Hematopoietic multipotent progenitor cell treated with erythropoietin and hydrocortisone succinate and interleukin-3 and kit ligand, for 8 days (in vitro differentiated cells): Measurements from ENCODE around the gene SMIM24.
A peak's percentile ranks its signal among the peaks of the same experiment; 100 is the strongest.
"Not testable (repeated sequence)": the region's sequence is repeated elsewhere in the genome, so short reads cannot be mapped to it uniquely, and the experiment has no call there.

Experiments used
- DNase-seq: peaks from one replicate; pipeline ENCODE4 v3.0.0-alpha.2; 2015

Gene SMIM24

GRCh38 chr19:3480383-3481091 is at the start of gene SMIM24:
Gene SMIM24 (minus strand): TSS chr19:3480525. CDS start chr19:3480463, 62 bp downstream.
- DNase-seq: peak; percentile 23

GRCh38 chr19:3529299-3529698 is 49.0 kb upstream of the SMIM24 start:
- not testable (repeated sequence) for DNase-seq

DNA sequence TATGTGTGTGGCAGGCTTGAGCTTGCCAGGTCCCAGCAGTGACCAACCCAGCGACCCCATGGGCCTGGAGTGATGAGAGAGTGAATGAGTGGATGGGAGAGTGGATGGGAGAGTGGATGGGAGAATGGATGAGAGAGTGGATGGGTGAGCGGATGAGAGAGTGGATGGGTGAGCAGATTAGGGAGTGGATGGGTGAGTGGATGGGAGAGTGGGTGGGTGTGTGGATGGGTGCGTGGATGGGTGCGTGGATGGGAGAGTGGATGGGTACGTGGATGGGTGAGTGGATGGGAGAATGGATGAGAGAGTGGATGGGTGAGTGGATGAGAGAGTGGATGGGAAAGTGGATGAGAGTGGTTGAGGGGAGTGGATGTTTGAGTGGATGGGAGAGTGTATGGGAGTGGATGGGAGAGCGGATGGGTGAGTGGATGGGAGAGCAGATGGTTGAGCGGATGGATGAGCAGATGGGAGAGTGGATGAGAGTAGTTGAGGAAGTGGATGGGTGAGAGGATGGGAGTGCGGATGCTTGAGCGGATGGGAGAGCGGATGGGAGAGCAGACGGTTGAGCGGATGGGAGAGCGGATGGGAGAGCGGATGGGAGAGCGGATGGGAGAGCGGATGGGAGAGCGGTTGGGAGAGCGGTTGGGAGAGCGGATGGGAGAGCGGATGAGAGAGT is 48.4 kb upstream of the SMIM24 start:
- DNase-seq: no peak

DNA sequence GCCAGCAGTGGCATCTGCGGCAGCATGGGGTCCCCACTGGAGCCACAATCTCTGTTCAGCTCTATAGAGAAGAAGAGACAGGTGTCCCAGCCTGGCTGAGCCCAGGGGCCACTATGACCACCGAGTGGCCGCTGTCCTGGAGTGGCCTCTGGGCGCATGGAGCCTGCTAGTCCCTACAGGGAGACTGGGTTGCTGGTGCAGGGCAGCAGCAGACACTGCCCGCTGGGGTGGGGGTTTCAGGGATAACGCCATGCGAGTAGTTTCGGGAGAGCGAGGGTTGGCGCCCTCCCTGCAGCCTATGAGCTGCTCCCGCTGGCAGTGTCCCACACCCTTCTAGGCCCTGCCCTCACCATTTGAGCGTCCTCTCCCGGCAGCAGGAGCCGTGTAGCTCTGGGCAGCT is 47.8 kb upstream of the SMIM24 start:
- no peak for DNase-seq

DNA sequence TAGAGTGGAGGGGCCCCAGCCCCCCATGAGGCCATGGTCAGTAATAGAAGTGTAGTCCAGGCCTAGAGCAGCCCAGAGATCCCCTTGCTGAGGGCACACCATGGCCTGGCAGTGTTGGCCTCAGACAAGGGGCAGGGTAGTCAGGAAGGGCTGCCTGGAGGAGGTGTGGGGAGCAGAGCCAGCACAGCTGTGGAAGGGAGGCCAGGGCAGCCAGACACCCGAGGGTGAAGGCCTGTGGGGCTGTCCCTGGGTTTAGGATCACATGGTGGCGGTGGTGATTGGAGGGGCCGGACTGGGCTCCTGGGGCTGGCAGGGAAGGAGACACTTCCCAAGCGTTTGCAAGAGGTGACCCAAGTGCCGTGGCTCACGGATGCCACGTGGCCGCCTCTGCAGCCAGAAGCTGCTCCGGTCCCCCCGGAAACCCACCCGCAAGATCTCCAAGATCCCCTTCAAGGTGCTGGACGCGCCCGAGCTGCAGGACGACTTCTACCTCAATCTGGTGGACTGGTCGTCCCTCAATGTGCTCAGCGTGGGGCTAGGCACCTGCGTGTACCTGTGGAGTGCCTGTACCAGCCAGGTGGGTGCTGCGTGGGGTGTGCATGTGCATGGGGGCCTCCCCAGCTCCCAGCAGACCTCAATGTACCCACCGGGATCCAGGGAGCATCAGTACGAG is 47.0 kb upstream of the SMIM24 start:
- DNase-seq: no peak

- no peak for DNase-seq
Observed at GRCh38 chr19:3526507-3527237, 46.3 kb upstream of the SMIM24 start.

GRCh38 chr19:3524904-3525451 is 44.7 kb upstream of the SMIM24 start:
- no peak for DNase-seq

- DNase-seq: no peak
Observed at GRCh38 chr19:3524078-3524842, 43.9 kb upstream of the SMIM24 start.

- no peak for DNase-seq
Observed at GRCh38 chr19:3523361-3524077, 43.2 kb upstream of the SMIM24 start.

DNA sequence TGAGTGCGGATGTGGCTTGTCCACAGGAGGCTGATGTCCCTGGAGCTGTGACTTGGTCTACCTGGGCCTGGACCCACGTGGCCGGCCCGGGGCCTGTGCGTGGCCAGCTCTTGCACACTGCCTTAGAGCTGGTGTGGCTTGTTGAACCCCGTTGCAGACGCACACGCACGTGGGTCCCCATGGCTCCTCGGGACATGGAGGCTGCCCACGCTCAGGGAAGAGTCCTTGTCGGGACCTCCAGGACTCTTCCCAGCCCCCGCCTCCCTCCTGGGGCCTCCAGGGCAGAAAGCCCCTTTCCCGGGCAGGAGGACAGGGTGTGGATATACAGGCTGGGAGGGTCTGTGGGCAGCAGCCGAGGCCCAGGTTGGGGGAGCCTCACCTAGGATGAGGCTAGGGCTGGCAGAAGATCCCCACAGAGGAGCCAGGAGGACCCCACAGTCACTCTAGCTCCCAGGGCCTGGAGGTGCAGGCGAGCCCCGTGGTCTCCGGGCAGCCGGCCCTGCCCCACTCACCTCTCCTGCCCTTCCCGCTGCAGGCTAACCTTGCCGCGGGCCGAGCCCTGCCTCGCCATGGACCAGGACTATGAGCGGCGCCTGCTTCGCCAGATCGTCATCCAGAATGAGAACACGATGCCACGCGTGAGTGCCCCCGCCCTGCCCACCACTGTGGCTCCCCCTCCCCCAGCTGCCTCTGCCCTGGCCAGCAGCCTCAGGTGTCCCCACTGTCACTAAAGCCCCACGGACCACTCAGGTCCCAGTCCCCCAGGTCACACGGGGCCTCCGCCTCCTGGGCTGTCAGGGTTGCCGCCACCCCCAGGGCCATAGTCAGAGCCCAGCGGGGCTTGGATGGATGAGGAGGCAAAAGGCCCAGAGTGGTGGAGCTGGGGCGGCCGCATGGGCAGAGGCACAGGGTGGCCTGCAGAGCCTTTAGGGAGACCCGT is 42.4 kb upstream of the SMIM24 start:
- no peak for DNase-seq

GRCh38 chr19:3521104-3521445 is 40.8 kb upstream of the SMIM24 start:
- peak; percentile 58 for DNase-seq

DNA sequence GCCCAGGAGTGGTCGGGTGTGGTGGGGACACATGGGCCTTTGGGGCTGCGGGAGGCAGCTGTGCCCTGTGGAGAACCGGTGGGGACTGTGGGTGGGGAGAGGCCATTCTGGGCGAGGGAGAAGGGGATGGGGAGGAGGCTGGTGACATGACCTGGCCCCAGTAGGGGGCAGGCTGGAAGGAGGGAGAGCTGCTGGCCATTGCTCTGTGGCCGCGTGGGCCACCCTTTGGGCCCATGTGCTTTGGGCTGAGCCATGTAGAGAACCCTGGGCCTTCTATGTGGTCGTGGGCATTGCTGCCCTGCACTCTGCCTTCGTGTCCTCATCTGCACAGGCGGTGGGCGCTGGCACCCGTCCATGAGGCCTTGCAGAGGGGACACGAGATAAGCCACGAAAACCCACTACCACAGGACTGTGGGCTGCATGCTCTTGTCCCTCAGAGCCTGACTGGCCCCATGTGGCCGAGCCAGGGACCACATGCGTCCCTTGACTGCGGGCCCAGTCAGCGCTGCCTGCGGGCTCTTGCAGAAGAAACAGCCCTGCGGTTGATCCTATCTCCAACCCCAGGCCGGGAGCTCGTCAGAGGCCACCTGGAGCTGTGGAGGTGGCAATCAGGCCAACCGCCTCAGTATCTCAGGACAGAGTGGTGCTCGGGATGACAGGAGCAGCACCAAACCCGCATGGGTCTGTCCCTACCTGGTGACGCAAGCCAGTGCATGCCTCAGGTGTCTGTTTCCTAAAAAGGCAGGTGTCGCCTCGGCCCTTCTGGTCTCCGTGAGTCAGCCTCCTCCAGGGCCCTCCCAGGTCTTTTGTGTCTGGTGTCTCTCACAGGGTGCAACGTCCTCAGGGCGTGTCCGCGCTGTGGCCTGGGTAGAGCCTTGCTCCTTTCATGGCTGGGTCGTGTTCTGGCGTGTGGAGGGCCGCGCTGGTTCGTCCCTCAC is 40.1 kb upstream of the SMIM24 start:
- DNase-seq: peak; percentile 63

DNA sequence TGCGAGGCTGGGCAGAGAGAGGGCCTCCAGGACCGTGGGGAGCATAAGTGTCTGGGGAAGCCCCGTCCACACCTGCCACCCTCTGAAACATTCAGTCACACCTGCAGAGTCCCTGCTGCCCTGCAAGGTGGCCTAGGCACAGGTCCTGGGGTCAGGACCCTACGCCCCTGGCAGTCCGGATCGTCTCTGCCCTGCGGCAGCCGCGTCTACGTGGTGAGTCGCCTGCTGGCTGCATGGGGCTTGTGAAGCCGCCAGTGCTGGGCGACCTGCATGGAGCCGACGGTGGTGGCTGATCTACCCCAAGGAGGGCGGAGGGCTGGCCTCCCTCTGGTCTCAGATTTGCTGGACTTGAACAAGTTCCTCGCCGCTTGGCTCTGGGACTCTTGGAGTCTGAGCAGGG is 38.8 kb upstream of the SMIM24 start:
- DNase-seq: no peak

DNA sequence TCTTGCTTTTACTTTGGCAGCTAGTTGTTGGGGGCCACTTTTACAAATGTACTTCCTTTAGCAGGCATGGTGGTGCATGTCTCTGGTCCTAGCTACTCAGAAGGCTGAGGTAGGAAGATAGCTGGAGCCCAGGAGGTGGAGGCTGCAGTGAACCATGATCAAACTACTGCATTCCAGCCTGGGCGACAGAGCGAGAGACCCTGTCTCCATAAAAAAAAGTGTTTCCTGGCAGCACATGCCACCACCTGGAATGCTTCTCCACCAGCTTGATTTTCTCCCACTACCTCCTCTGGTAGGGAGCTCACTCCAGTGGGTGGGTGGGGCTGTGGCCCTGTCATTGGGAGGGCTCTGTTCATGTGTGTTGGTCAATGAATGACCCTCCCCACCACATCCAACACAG is 38.3 kb upstream of the SMIM24 start:
- no peak for DNase-seq

- DNase-seq: no peak
Observed at GRCh38 chr19:3518255-3518654, 37.9 kb upstream of the SMIM24 start.

- no peak for DNase-seq
Observed at GRCh38 chr19:3517638-3518037, 37.3 kb upstream of the SMIM24 start.

GRCh38 chr19:3516675-3517207 is 36.4 kb upstream of the SMIM24 start:
- no peak for DNase-seq

DNA sequence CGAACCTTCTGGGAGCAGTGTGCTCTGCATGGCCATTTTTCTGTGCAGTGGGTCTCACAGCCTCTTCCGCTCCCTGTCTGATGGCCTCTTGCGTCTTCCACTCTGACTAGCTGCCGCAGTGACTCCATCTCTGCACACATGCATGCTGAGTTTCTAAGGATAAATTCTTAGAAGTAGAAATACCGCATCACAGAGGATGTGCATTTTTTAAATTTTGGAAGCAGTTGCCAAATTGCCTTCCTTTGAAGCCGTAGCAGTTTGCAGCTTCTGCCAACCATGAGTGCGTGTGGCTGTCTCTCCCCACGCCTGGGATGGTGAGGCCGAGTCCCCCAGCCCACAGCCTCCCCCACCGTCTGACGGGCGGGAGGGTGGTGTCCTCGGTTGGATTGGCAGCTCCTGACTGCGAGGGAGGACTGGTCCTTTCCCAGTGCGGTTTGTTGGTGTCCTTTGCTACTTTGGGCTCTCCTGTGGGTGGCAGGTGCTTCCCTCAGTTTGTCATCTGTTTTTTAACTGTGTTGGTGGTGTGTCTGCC is 35.6 kb upstream of the SMIM24 start:
- no peak for DNase-seq

DNA sequence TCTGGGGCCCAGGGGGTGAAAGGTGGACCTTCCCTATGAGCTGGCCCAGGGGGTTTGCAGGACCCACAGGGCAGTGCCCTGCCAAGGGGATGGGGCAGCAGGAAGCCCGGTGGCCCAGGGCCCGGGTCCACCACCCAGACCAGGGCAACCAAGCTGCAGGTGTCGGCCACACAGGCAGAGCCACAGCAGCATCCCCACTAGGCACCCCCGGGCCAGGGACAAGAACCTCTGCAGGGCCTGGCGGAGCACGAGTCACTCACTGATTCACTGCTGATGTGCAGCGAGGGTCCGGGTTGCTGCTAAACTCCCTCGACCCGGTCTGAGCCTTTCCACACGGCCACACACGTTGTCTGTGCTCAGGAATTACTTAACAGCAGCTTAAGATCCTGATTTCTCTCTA is 34.6 kb upstream of the SMIM24 start:
- DNase-seq: no peak
